Esophagus squamous epithelium (tissue), 4 donors: Measurements from ENCODE around the gene QRICH2.

ENCODE experiments used
- CTCF ChIP-seq, 6 experiments: fragments of 450-650 bp in 4 of 6; fragments of 200-600 bp in 2 of 6; sonication (generic) in 2 of 6; IDR thresholded peaks; one replicate each; pipeline ENCODE4 v1.5.1; 2016 to 2019; ENCODE audit warnings: antibody characterized with exemption in 6 of 6, mild to moderate bottlenecking in 4 of 6, moderate library complexity in 4 of 6
- POLR2A ChIP-seq, 4 donors: fragments of 450-650 bp; IDR thresholded peaks; one replicate each; pipeline ENCODE4 v1.6.1; 2017; ENCODE audit warnings: antibody characterized with exemption in 4 of 4, mild to moderate bottlenecking in 4 of 4, moderate library complexity in 3 of 4

GRCh38 chr17:76260220-76260619 lies 47.9 kb downstream of the QRICH2 start:
- no peak for TF ChIP-seq CTCF (IDR thresholded peaks at IDR 0.05)
- TF ChIP-seq POLR2A (IDR thresholded peaks at IDR 0.05), result no peak
